Mesothelial cell of epicardium (in vitro differentiated cells): ENCODE measurements around the gene NOP10. TPM values are rescaled to one million over a fixed set of nuclear protein-coding genes. Genes with fewer than 3 reads are reported as not detected.
"Not testable (repeated sequence)": the region's sequence is repeated elsewhere in the genome, so short reads cannot be mapped to it uniquely, and the experiment has no call there.

Experiments
- DNase-seq, 2 experiments: peaks; one replicate each; pipeline ENCODE4 v3.0.0; 2021; ENCODE audit warnings: low spot score in 2 of 2; ENCODE audit not compliant: unreplicated experiment in 2 of 2
- H3K27ac Mint-ChIP-seq: 2 replicates; pipeline ENCODE4 v1.8.0; 2021; ENCODE audit warnings: mixed read lengths
- H3K27me3 Mint-ChIP-seq: 2 replicates; pipeline ENCODE4 v1.8.0; 2021; ENCODE audit warnings: low read depth, mixed read lengths
- H3K36me3 Mint-ChIP-seq: 2 replicates; pipeline ENCODE4 v1.8.0; 2021; ENCODE audit warnings: mixed read lengths
- H3K4me1 Mint-ChIP-seq: 2 replicates; pipeline ENCODE4 v1.8.0; 2021; ENCODE audit warnings: mixed read lengths
- H3K4me3 Mint-ChIP-seq: 2 replicates; pipeline ENCODE4 v1.8.0; 2021; ENCODE audit warnings: mild to moderate bottlenecking, moderate library complexity, mixed read lengths
- H3K9me3 Mint-ChIP-seq: 2 replicates; pipeline ENCODE4 v1.8.0; 2021; ENCODE audit warnings: mixed read lengths
- total RNA-seq: library from RNA; stranded (reverse); gene quantifications from 3 replicates; pipeline ENCODE4 v1.2.1, GENCODE V29; 2021
- TF ChIP-seq, protein P1 (sequence below): fragments of 200-600 bp; sonication (generic); IDR thresholded peaks from one replicate; pipeline ENCODE4 v1.5.0; 2021; ENCODE audit warnings: antibody characterized with exemption; ENCODE audit not compliant: unreplicated experiment

Gene NOP10
- total RNA-seq, 1 donor from 2014 or later, result 88.9 TPM

- peaks cover 11% of the 10 kb centered on the region for H3K36me3 Mint-ChIP-seq
- H3K4me3 Mint-ChIP-seq, result no peak overlapping the region
- no peaks in the 10 kb centered on the region for H3K9me3 Mint-ChIP-seq
- peaks cover 4% of the 10 kb centered on the region for H3K4me1 Mint-ChIP-seq
- TF ChIP-seq, protein P1, sequence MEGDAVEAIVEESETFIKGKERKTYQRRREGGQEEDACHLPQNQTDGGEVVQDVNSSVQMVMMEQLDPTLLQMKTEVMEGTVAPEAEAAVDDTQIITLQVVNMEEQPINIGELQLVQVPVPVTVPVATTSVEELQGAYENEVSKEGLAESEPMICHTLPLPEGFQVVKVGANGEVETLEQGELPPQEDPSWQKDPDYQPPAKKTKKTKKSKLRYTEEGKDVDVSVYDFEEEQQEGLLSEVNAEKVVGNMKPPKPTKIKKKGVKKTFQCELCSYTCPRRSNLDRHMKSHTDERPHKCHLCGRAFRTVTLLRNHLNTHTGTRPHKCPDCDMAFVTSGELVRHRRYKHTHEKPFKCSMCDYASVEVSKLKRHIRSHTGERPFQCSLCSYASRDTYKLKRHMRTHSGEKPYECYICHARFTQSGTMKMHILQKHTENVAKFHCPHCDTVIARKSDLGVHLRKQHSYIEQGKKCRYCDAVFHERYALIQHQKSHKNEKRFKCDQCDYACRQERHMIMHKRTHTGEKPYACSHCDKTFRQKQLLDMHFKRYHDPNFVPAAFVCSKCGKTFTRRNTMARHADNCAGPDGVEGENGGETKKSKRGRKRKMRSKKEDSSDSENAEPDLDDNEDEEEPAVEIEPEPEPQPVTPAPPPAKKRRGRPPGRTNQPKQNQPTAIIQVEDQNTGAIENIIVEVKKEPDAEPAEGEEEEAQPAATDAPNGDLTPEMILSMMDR, result no peak
- no peak for DNase-seq
- no peak overlapping the region for H3K27ac Mint-ChIP-seq
- H3K27me3 Mint-ChIP-seq, result no peaks in the 10 kb centered on the region
These were observed 11.3 kb upstream of the NOP10 start for GRCh38 chr15:34354286-34354685.

DNA sequence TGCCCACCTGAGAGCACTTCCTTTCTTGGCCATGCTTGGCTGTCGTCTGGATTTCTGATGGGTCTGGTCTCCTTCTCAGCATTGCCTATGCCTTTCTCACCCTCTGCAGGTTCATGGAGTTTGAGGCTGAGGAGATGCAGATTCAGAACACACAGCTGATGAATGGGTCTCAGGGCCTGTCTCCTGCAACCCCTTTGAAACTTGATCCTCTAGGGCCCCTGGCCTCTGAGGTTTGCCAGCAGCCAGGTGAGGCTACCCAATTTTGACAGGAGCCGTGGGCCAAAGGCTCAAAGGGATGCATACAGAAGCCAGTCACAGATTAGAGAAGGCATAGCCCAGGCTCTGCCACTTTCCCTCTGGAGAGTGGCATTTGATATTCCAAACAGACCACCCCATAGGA is 10.7 kb upstream of the NOP10 start:
- H3K27ac Mint-ChIP-seq, result no peak overlapping the region
- peaks cover 11% of the 10 kb centered on the region for H3K36me3 Mint-ChIP-seq
- no peak for DNase-seq
- no peaks in the 10 kb centered on the region for H3K9me3 Mint-ChIP-seq
- no peak overlapping the region for H3K4me3 Mint-ChIP-seq
- H3K4me1 Mint-ChIP-seq, result peaks cover 4% of the 10 kb centered on the region
- TF ChIP-seq, protein P1, result no peak
- H3K27me3 Mint-ChIP-seq, result no peaks in the 10 kb centered on the region

GRCh38 chr15:34352996-34353395 is 10.1 kb upstream of the NOP10 start:
- H3K9me3 Mint-ChIP-seq, H3K27ac Mint-ChIP-seq, H3K36me3 Mint-ChIP-seq, H3K4me3 Mint-ChIP-seq, H3K4me1 Mint-ChIP-seq, DNase-seq, H3K27me3 Mint-ChIP-seq: not testable (repeated sequence)

- Mint-ChIP-seq H3K36me3 (no peaks in the 10 kb centered on the region), H3K9me3 (no peaks in the 10 kb centered on the region), H3K27me3 (no peaks in the 10 kb centered on the region), H3K27ac (no peak overlapping the region), H3K4me3 (no peak overlapping the region), H3K4me1 (peaks cover 4% of the 10 kb centered on the region)
- no peak for DNase-seq
- TF ChIP-seq, protein P1, result no peak
These were observed 6.8 kb upstream of the NOP10 start for GRCh38 chr15:34349769-34350168.

DNA sequence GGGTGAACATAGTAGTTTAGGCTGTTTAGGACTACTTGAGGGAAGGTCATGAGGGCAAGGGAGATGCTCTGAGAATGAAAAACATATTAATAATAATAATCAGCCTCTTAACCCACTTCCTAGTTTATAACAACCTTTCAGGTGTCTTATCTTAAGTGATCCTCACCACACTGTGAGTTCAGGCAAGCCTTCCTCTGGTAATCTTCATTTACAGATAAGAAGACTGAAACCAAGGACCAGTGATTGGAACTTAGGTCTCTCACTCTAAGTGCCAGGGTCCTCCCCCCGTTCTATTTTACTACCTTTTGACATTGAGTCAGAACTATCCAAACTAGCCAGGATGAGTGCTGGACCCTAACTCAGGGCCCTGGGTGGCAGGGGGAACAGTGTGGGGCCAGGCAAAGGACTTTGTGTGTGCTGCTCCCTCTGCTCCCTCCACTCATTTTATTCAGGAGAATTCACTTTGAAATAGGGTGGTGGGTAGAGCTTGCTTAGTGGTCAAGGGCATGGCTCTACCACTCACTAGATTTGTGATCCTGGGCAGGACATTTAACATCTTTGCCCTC is 5.9 kb upstream of the NOP10 start:
- Mint-ChIP-seq H3K4me3 (no peak overlapping the region), H3K4me1 (peaks cover 4% of the 10 kb centered on the region), H3K9me3 (no peaks in the 10 kb centered on the region), H3K27ac (no peak overlapping the region), H3K27me3 (no peaks in the 10 kb centered on the region), H3K36me3 (no peaks in the 10 kb centered on the region)
- TF ChIP-seq, protein P1, result no peak
- no peak for DNase-seq

GRCh38 chr15:34347951-34348638 is 5.2 kb upstream of the NOP10 start:
- DNase-seq, result no peak
- Mint-ChIP-seq H3K27me3 (no peaks in the 10 kb centered on the region), H3K4me1 (no peaks in the 10 kb centered on the region), H3K9me3 (no peaks in the 10 kb centered on the region), H3K27ac (no peak overlapping the region), H3K4me3 (no peak overlapping the region), H3K36me3 (no peaks in the 10 kb centered on the region)
- TF ChIP-seq, protein P1, result no peak

- peak in 1 of 2 experiments; percentile 43 for DNase-seq
- H3K27ac Mint-ChIP-seq, H3K27me3 Mint-ChIP-seq, H3K9me3 Mint-ChIP-seq, H3K4me3 Mint-ChIP-seq: not testable (repeated sequence)
- H3K4me1 Mint-ChIP-seq, result peaks cover 18% of the 10 kb centered on the region
- peaks cover 10% of the 10 kb centered on the region for H3K36me3 Mint-ChIP-seq
These were observed 661 bp downstream of the NOP10 start for GRCh38 chr15:34342213-34342736.
